ENCODE measurements around the gene HDAC5. TPM values are rescaled to one million over a fixed set of nuclear protein-coding genes. Genes with fewer than 3 reads are reported as not detected.
A peak's percentile ranks its signal among the peaks of the same experiment; 100 is the strongest.
"Not testable (repeated sequence)": the region's sequence is repeated elsewhere in the genome, so short reads cannot be mapped to it uniquely, and the experiment has no call there.

Gene HDAC5
- total and polyA plus RNA-seq, 4 donors, result 29.6 to 77.4 (median 36.4) TPM

DNA sequence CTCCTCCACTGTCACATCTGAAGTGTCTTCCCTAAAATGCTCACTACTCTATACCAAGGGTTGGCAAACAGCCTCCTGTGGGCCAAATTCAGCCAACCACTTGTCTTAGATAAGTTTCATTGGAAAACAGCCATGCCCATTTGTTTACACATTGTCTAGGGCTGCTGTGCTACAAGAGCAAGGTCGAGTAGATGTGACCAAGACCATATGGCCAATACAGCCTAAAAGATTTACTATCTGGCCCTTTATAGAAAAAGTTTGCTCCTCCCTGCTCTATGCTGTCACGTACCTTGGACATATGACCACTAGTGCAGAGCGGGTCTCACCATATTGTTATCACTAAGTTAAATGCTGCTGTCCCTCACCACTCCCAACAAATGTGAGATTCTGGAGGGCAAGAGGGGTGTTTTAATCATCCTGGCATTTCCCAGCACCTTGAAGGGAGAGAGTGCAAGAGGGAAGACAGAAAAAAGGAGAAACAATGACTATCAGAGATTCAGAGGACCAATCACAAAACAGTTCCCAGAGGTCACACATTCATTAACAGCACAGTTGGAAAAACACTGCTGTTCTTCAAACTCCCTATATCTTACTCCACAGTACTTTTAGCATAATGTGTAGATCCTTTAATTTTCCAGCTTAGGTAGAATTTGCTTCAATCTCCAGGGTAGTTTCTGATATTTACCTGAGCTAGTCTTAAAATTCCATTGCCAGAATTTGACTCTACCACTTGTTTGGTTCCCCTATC lies 70.1 kb downstream of the HDAC5 start:
- whole genome bisulfite sequencing, 2 donors, result 54 to 66% methylated on average over 3 of the region's 3 CpGs
- peaks cover 10 to 43% (median 15%) of the 10 kb centered on the region in 4 donors for H3K36me3 ChIP-seq (ENCODE audit: control insufficient read depth in 4 of 4, insufficient read depth in 4 of 4, low read length in 4 of 4)
- TF ChIP-seq, protein P1, sequence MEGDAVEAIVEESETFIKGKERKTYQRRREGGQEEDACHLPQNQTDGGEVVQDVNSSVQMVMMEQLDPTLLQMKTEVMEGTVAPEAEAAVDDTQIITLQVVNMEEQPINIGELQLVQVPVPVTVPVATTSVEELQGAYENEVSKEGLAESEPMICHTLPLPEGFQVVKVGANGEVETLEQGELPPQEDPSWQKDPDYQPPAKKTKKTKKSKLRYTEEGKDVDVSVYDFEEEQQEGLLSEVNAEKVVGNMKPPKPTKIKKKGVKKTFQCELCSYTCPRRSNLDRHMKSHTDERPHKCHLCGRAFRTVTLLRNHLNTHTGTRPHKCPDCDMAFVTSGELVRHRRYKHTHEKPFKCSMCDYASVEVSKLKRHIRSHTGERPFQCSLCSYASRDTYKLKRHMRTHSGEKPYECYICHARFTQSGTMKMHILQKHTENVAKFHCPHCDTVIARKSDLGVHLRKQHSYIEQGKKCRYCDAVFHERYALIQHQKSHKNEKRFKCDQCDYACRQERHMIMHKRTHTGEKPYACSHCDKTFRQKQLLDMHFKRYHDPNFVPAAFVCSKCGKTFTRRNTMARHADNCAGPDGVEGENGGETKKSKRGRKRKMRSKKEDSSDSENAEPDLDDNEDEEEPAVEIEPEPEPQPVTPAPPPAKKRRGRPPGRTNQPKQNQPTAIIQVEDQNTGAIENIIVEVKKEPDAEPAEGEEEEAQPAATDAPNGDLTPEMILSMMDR (IDR thresholded peaks at IDR 0.05; ENCODE audit: control extremely low read depth, extremely low read depth), result no peak
- peaks cover 2 to 13% (median 9%) of the 10 kb centered on the region in 5 donors for H3K4me1 ChIP-seq (ENCODE audit: control insufficient read depth in 5 of 5, insufficient read depth in 5 of 5, low read length in 5 of 5)
- ATAC-seq (ENCODE audit: insufficient read depth, low FRiP score), result no peak
- H3K9ac ChIP-seq (ENCODE audit: insufficient read depth in 1 of 2, low read length in 2 of 2), result no peak overlapping the region
- H3K9me3 ChIP-seq (ENCODE audit: control insufficient read depth in 4 of 4, insufficient read depth in 3 of 4, low read length in 3 of 4), result no peaks in the 10 kb centered on the region
- no peaks in the 10 kb centered on the region for H3K27me3 ChIP-seq (ENCODE audit: control insufficient read depth in 3 of 3, insufficient read depth in 3 of 3, low read length in 2 of 3)
- no peak overlapping the region for H3K4me3 ChIP-seq
- H3K27ac ChIP-seq (ENCODE audit: low read depth in 1 of 2, low read length in 1 of 2), result no peak overlapping the region
- DNase-seq, result peak in 1 of 3 donors; percentile 24

GRCh38 chr17:44049294-44050060 lies 74.0 kb downstream of the HDAC5 start:
- peaks cover 2 to 14% (median 12%) of the 10 kb centered on the region in 5 donors for H3K4me1 ChIP-seq (ENCODE audit: control insufficient read depth in 5 of 5, insufficient read depth in 5 of 5, low read length in 5 of 5)
- no peaks in the 10 kb centered on the region for H3K27me3 ChIP-seq (ENCODE audit: control insufficient read depth in 3 of 3, insufficient read depth in 3 of 3, low read length in 2 of 3)
- DNase-seq, result no peak
- WGBS, 2 donors, result 96 to 97% methylated on average over 9 of the region's 9 CpGs
- H3K9ac ChIP-seq (ENCODE audit: insufficient read depth in 1 of 2, low read length in 2 of 2), result no peak overlapping the region
- TF ChIP-seq, protein P1 (IDR thresholded peaks at IDR 0.05; ENCODE audit: control extremely low read depth, extremely low read depth), result no peak
- H3K9me3 ChIP-seq (ENCODE audit: control insufficient read depth in 4 of 4, insufficient read depth in 3 of 4, low read length in 3 of 4), result no peaks in the 10 kb centered on the region
- ATAC-seq (ENCODE audit: insufficient read depth, low FRiP score), result no peak
- no peak overlapping the region for H3K27ac ChIP-seq (ENCODE audit: low read depth in 1 of 2, low read length in 1 of 2)
- H3K4me3 ChIP-seq, result no peak overlapping the region
- peaks cover 10 to 38% (median 14%) of the 10 kb centered on the region in 4 donors for H3K36me3 ChIP-seq (ENCODE audit: control insufficient read depth in 4 of 4, insufficient read depth in 4 of 4, low read length in 4 of 4)

GRCh38 chr17:44046893-44047292 lies 76.5 kb downstream of the HDAC5 start:
- not testable (repeated sequence) for H3K27ac ChIP-seq (ENCODE audit: low read depth in 1 of 2, low read length in 1 of 2); H3K9me3 ChIP-seq (ENCODE audit: control insufficient read depth in 4 of 4, insufficient read depth in 3 of 4, low read length in 3 of 4); ATAC-seq (ENCODE audit: insufficient read depth, low FRiP score); H3K27me3 ChIP-seq (ENCODE audit: control insufficient read depth in 3 of 3, insufficient read depth in 3 of 3, low read length in 2 of 3); H3K4me3 ChIP-seq; DNase-seq; H3K9ac ChIP-seq (ENCODE audit: insufficient read depth in 1 of 2, low read length in 2 of 2)
- Histone ChIP-seq H3K4me1 (ENCODE audit: control insufficient read depth in 5 of 5, insufficient read depth in 5 of 5, low read length in 5 of 5) (peaks cover 0 to 21% (median 7%) of the 10 kb centered on the region in 5 donors), H3K36me3 (ENCODE audit: control insufficient read depth in 4 of 4, insufficient read depth in 4 of 4, low read length in 4 of 4) (peaks cover 10 to 27% (median 13%) of the 10 kb centered on the region in 4 donors)
- WGBS, 2 donors, result 96 to 99% methylated on average over 5 to 7 of the region's 7 CpGs

DNA sequence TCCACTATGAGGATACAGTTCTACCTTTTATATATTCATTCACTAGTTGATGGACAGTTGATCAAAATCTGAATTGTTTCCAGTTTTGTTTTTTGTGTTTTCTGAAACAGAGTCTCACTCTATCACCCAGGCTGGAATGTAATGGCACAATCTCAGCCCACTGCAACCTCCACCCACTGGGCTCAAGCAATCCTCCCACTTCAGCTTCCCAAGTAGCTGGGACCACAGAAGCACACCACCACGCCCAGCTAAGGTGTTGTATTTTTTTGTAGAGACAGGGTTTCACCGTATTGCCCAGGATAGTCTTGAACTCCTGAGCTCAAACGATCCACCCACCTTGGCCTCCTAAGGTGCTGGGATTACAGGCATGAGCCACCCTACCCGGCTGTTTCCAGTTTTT lies 78.0 kb downstream of the HDAC5 start:
- peaks cover 0 to 26% (median 7%) of the 10 kb centered on the region in 5 donors for H3K4me1 ChIP-seq (ENCODE audit: control insufficient read depth in 5 of 5, insufficient read depth in 5 of 5, low read length in 5 of 5)
- peaks cover 4 to 20% (median 7%) of the 10 kb centered on the region in 4 donors for H3K36me3 ChIP-seq (ENCODE audit: control insufficient read depth in 4 of 4, insufficient read depth in 4 of 4, low read length in 4 of 4)
- no peak overlapping the region for H3K4me3 ChIP-seq
- no peaks in the 10 kb centered on the region for H3K27me3 ChIP-seq (ENCODE audit: control insufficient read depth in 3 of 3, insufficient read depth in 3 of 3, low read length in 2 of 3)
- no peaks in the 10 kb centered on the region for H3K9me3 ChIP-seq (ENCODE audit: control insufficient read depth in 4 of 4, insufficient read depth in 3 of 4, low read length in 3 of 4)
- H3K9ac ChIP-seq (ENCODE audit: insufficient read depth in 1 of 2, low read length in 2 of 2), result no peak overlapping the region
- TF ChIP-seq, protein P1 (IDR thresholded peaks at IDR 0.05; ENCODE audit: control extremely low read depth, extremely low read depth), result no peak
- H3K27ac ChIP-seq (ENCODE audit: low read depth in 1 of 2, low read length in 1 of 2), result no peak overlapping the region
- ATAC-seq (ENCODE audit: insufficient read depth, low FRiP score) (no peak), DNase-seq (no peak)
- WGBS, 2 donors, result 87 to 94% methylated on average over 4 of the region's 4 CpGs

All from lung (tissue), 12 donors.